ENCODE data around the gene GCN1. TPM values are rescaled to one million over a fixed set of nuclear protein-coding genes. Genes with fewer than 3 reads are reported as not detected.

The GCN1 gene
- total and polyA plus RNA-seq, 2 donors (not counting 3 experiments of a cell fraction or from before 2014, with no cell fraction given), result 30.1 to 101 TPM

DNA sequence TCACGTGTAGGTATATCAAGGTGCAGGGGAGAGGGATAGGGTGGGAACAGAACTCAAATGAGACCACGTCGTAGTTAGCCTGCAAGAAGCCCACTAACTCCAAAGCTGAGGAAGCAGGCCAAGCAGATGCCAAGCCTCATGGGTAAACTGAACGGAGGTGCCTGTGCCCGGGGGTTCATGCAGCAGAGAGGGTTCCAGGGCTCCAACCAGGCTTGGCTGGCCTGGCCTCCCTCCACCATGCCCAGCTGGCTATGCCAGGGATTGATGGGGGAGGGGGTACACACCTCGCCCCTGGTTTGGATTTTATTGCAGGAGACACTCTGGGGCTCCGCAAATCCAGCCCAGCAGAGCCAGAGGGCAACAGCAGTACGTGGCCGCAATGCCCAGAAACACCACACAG is 43.7 kb upstream of the GCN1 start:
- TF ChIP-seq, protein P1, sequence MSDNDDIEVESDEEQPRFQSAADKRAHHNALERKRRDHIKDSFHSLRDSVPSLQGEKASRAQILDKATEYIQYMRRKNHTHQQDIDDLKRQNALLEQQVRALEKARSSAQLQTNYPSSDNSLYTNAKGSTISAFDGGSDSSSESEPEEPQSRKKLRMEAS (IDR thresholded peaks at IDR 0.05; ENCODE audit: insufficient read depth, insufficient read length), result no peak
- TF ChIP-seq JUN (IDR thresholded peaks at IDR 0.05; ENCODE audit: borderline replicate concordance, insufficient read depth, insufficient read length, low read depth) (no peak), POLR2AphosphoS5 (IDR thresholded peaks at IDR 0.05; ENCODE audit: insufficient read depth, low read depth, low read length) (peak; percentile 11), FOS (IDR thresholded peaks at IDR 0.05; ENCODE audit: borderline replicate concordance, insufficient read depth, low read length) (no peak), MYC (IDR thresholded peaks at IDR 0.05; ENCODE audit: low read depth, low read length) (no peak), POLR2A (IDR thresholded peaks at IDR 0.05; ENCODE audit: low read depth, low read length) (no peak), GATA2 (IDR thresholded peaks at IDR 0.05; ENCODE audit: insufficient read depth, insufficient read length, low read depth, low read length) (no peak)
- TF ChIP-seq, protein P2, sequence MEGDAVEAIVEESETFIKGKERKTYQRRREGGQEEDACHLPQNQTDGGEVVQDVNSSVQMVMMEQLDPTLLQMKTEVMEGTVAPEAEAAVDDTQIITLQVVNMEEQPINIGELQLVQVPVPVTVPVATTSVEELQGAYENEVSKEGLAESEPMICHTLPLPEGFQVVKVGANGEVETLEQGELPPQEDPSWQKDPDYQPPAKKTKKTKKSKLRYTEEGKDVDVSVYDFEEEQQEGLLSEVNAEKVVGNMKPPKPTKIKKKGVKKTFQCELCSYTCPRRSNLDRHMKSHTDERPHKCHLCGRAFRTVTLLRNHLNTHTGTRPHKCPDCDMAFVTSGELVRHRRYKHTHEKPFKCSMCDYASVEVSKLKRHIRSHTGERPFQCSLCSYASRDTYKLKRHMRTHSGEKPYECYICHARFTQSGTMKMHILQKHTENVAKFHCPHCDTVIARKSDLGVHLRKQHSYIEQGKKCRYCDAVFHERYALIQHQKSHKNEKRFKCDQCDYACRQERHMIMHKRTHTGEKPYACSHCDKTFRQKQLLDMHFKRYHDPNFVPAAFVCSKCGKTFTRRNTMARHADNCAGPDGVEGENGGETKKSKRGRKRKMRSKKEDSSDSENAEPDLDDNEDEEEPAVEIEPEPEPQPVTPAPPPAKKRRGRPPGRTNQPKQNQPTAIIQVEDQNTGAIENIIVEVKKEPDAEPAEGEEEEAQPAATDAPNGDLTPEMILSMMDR (IDR thresholded peaks at IDR 0.05; ENCODE audit: extremely low read depth in 1 of 2, insufficient read depth in 1 of 2, low read depth in 1 of 2, low read length in 2 of 2), result no peak
- intact Hi-C loops (cut with micrococcal nuclease), result no loop called here
- Histone ChIP-seq H3K79me2 (ENCODE audit: control insufficient read depth, insufficient read depth, low read length) (peaks cover 93% of the 10 kb centered on the region), H3K9me1 (replicated peaks; ENCODE audit: control insufficient read depth, extremely low read depth, insufficient read depth, low read length) (no peaks in the 10 kb centered on the region), H3K9me3 (replicated peaks; ENCODE audit: control insufficient read depth, insufficient read depth, low read length) (no peaks in the 10 kb centered on the region), H3K27me3 (ENCODE audit: control insufficient read depth in 2 of 2, insufficient read depth in 2 of 2, low read length in 2 of 2) (no peaks in the 10 kb centered on the region), H3K4me2 (ENCODE audit: insufficient read depth, low read length) (peak overlapping the region; percentile 47), H3K9ac (replicated peaks; ENCODE audit: extremely low read depth, insufficient read depth, low read length) (peak overlapping the region; percentile 61), H3K4me3 (replicated peaks in 1 of 3; ENCODE audit: insufficient read depth in 1 of 3, low read depth in 1 of 3, low read length in 3 of 3) (no peak overlapping the region), H4K20me1 (replicated peaks; ENCODE audit: control insufficient read depth, extremely low read depth, insufficient read depth, low read length) (no peaks in the 10 kb centered on the region), H3K36me3 (ENCODE audit: control insufficient read depth in 2 of 2, extremely low read depth in 1 of 2, insufficient read depth in 2 of 2, low read length in 2 of 2) (no peaks in the 10 kb centered on the region), H3K27ac (ENCODE audit: insufficient read depth, low read depth, low read length) (peak overlapping the region; percentile 95), H3K4me1 (ENCODE audit: control insufficient read depth, extremely low read depth, insufficient read depth, low read length) (peaks cover 90% of the 10 kb centered on the region), H2AFZ (ENCODE audit: low read depth, low read length) (no peak overlapping the region)
- CTCF ChIA-PET, result interaction anchor here (1.0 to 33.5 kb wide), 4 partner anchors 10 to 37 kb away, joined by 3 to 1402 read pairs (median 456); partner anchors contain the start of genes PXN and RPLP0
- BruUV-seq (replicated peaks), result no TSS peak
- dilution Hi-C loops (cut with MboI; ENCODE audit: extremely low pct_ligation_motif_present, low sequenced_read_pairs), result no loop called here
- POLR2A ChIA-PET, result interaction anchor here (0.9 to 5.9 kb wide), 7 partner anchors 8 to 54 kb away, joined by 3 to 53 read pairs (median 8); partner anchors contain the start of genes RNU4-1, RNU4-2 and RPLP0
- FAIRE-seq (no peak), DNase-seq (ENCODE audit: low read depth, low spot score) (no peak)

Measured in endothelial cell of umbilical vein (primary cell).